Osteoblast (primary cell): ENCODE results near the gene CNTNAP4. TPM values are rescaled to one million over a fixed set of nuclear protein-coding genes. Genes with fewer than 3 reads are reported as not detected.

Experiments used
- DNase-seq: peaks from one replicate; pipeline ENCODE4 v3.0.0; 2011; ENCODE audit warnings: low spot score, mixed read lengths; ENCODE audit not compliant: insufficient read length; ENCODE audit errors: missing footprints
- H2AFZ ChIP-seq: 2 replicates; pipeline ENCODE4 v1.6.0; 2011; ENCODE audit warnings: mild to moderate bottlenecking, low read length
- H3K27ac ChIP-seq: 2 replicates; pipeline ENCODE4 v1.5.1; 2011; ENCODE audit warnings: mild to moderate bottlenecking, low read depth, low read length, moderate library complexity
- H3K27me3 ChIP-seq: 2 replicates; pipeline ENCODE4 v1.6.0; 2012; ENCODE audit warnings: mild to moderate bottlenecking, control low read depth, inconsistent platforms, low read length, moderate library complexity; ENCODE audit not compliant: insufficient read depth
- H3K36me3 ChIP-seq: 2 replicates; pipeline ENCODE4 v1.5.1; 2011; ENCODE audit warnings: mild to moderate bottlenecking, low read length, control low read depth, moderate library complexity; ENCODE audit not compliant: insufficient read depth
- H3K4me1 ChIP-seq: 2 replicates; pipeline ENCODE4 v1.5.1; 2011; ENCODE audit warnings: mild to moderate bottlenecking, low read length, control low read depth, moderate library complexity; ENCODE audit not compliant: insufficient read depth
- H3K4me2 ChIP-seq: 2 replicates; pipeline ENCODE4 v1.6.0; 2011; ENCODE audit warnings: mild to moderate bottlenecking, low read length; ENCODE audit not compliant: insufficient read depth
- H3K4me3 ChIP-seq: fragments of 200-600 bp; sonication (generic); 3 replicates; pipeline ENCODE4 v1.5.1; 2012; ENCODE audit warnings: mild to moderate bottlenecking, low read length, inconsistent platforms; ENCODE audit not compliant: insufficient read depth
- H3K79me2 ChIP-seq: 2 replicates; pipeline ENCODE4 v1.6.0; 2012; ENCODE audit warnings: mild to moderate bottlenecking, low read length, control low read depth, inconsistent platforms; ENCODE audit not compliant: insufficient read depth
- H3K9me3 ChIP-seq: 2 replicates; pipeline ENCODE4 v1.5.1; 2011; ENCODE audit warnings: low read depth, low read length, control low read depth
- H4K20me1 ChIP-seq: 2 replicates; pipeline ENCODE4 v1.6.0; 2012; ENCODE audit warnings: mild to moderate bottlenecking, low read length, control low read depth; ENCODE audit not compliant: insufficient read depth
- total RNA-seq: library from RNA; depleted of rRNA; stranded (reverse); fragments of >200 nt; gene quantifications from 2 replicates; pipeline ENCODE4 v1.2.3, GENCODE V29; 2012
- TF ChIP-seq, protein P1 (sequence below): IDR thresholded peaks from 2 replicates; pipeline ENCODE4 v1.5.1; 2011; ENCODE audit warnings: mild to moderate bottlenecking, low read depth, low read length, moderate library complexity; ENCODE audit errors: extremely low read depth

CNTNAP4 gene
- total RNA-seq, 1 donor = under 0.01 TPM

GRCh38 chr16:76360404-76360803 is 83.2 kb downstream of the CNTNAP4 start:
- H3K4me2 ChIP-seq = no peak overlapping the region

DNA sequence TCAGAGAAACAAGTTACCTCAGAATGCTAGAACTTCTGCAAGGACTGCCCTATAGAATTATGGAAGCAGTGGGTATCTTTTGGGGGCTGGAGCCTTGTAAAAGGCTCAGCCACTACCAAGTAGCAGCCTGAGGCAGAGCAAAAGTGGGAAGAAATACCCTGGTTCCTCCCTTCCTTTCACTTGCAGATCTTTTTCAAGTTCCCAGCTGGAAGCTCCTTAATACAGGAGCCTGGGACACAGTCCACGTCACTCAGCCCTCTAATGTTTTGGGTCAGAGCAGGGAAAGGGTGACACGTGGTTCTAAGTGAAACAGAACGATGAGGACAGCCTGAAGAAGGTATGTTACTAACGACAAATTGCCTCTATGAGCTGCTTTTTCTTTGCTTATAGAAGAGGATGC is 93.1 kb downstream of the CNTNAP4 start:
- Histone ChIP-seq H3K27ac (no peak overlapping the region), H3K36me3 (no peaks in the 10 kb centered on the region), H3K27me3 (no peaks in the 10 kb centered on the region), H3K4me3 (no peak overlapping the region), H3K79me2 (no peaks in the 10 kb centered on the region), H2AFZ (no peak overlapping the region), H3K4me2 (no peak overlapping the region), H4K20me1 (no peaks in the 10 kb centered on the region), H3K4me1 (no peaks in the 10 kb centered on the region), H3K9me3 (no peaks in the 10 kb centered on the region)
- DNase-seq = no peak
- TF ChIP-seq, protein P1, sequence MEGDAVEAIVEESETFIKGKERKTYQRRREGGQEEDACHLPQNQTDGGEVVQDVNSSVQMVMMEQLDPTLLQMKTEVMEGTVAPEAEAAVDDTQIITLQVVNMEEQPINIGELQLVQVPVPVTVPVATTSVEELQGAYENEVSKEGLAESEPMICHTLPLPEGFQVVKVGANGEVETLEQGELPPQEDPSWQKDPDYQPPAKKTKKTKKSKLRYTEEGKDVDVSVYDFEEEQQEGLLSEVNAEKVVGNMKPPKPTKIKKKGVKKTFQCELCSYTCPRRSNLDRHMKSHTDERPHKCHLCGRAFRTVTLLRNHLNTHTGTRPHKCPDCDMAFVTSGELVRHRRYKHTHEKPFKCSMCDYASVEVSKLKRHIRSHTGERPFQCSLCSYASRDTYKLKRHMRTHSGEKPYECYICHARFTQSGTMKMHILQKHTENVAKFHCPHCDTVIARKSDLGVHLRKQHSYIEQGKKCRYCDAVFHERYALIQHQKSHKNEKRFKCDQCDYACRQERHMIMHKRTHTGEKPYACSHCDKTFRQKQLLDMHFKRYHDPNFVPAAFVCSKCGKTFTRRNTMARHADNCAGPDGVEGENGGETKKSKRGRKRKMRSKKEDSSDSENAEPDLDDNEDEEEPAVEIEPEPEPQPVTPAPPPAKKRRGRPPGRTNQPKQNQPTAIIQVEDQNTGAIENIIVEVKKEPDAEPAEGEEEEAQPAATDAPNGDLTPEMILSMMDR = no peak

More at GRCh38 chr16:76360404-76360803, 83.2 kb downstream of the CNTNAP4 start:
- no peaks in the 10 kb centered on the region for H4K20me1 ChIP-seq
- no peaks in the 10 kb centered on the region for H3K36me3 ChIP-seq
- no peaks in the 10 kb centered on the region for H3K4me1 ChIP-seq
- no peaks in the 10 kb centered on the region for H3K79me2 ChIP-seq
- H3K9me3 ChIP-seq = no peaks in the 10 kb centered on the region
- H3K27ac ChIP-seq = no peak overlapping the region
- no peak overlapping the region for H3K4me3 ChIP-seq
- no peak for DNase-seq
- no peaks in the 10 kb centered on the region for H3K27me3 ChIP-seq
- TF ChIP-seq, protein P1 = no peak
- H2AFZ ChIP-seq = no peak overlapping the region

GRCh38 chr16:76371441-76371840 is 94.2 kb downstream of the CNTNAP4 start:
- Histone ChIP-seq H3K4me1 (no peaks in the 10 kb centered on the region), H3K27ac (no peak overlapping the region), H3K4me3 (no peak overlapping the region), H3K4me2 (no peak overlapping the region), H4K20me1 (no peaks in the 10 kb centered on the region), H3K36me3 (no peaks in the 10 kb centered on the region), H2AFZ (no peak overlapping the region), H3K27me3 (no peaks in the 10 kb centered on the region), H3K9me3 (no peaks in the 10 kb centered on the region), H3K79me2 (no peaks in the 10 kb centered on the region)
- no peak for DNase-seq
- TF ChIP-seq, protein P1 = no peak

- DNase-seq = no peak
- no peak overlapping the region for H3K4me2 ChIP-seq
- no peaks in the 10 kb centered on the region for H4K20me1 ChIP-seq
- no peaks in the 10 kb centered on the region for H3K4me1 ChIP-seq
- H3K9me3 ChIP-seq = no peaks in the 10 kb centered on the region
- TF ChIP-seq, protein P1 = no peak
- no peaks in the 10 kb centered on the region for H3K36me3 ChIP-seq
- no peaks in the 10 kb centered on the region for H3K79me2 ChIP-seq
- no peak overlapping the region for H3K4me3 ChIP-seq
- no peaks in the 10 kb centered on the region for H3K27me3 ChIP-seq
- no peak overlapping the region for H2AFZ ChIP-seq
- H3K27ac ChIP-seq = no peak overlapping the region
Observed at GRCh38 chr16:76373998-76374397, 96.8 kb downstream of the CNTNAP4 start.
